ENCODE data around the gene CDK13.

DNA sequence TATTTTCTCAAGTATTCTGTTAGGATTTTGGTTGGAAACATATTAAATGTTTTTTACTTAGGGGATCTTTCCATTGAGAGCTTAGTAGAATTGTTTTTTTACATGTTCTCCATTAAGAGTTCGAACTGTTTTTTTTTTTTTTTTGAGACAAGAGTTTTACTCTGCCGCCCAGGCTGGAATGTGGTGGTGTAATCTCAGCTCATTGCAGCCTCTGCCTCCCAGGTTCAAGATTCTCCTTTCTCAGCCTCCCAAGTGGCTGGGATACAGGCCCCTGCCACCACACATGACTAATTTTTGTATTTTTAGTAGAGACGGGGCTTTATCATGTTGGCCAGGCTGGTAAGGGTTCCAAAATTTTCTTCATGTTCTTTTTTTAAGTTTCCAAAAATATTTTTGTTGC, 151.1 kb downstream of the CDK13 start:
- TF ChIP-seq, protein P1, sequence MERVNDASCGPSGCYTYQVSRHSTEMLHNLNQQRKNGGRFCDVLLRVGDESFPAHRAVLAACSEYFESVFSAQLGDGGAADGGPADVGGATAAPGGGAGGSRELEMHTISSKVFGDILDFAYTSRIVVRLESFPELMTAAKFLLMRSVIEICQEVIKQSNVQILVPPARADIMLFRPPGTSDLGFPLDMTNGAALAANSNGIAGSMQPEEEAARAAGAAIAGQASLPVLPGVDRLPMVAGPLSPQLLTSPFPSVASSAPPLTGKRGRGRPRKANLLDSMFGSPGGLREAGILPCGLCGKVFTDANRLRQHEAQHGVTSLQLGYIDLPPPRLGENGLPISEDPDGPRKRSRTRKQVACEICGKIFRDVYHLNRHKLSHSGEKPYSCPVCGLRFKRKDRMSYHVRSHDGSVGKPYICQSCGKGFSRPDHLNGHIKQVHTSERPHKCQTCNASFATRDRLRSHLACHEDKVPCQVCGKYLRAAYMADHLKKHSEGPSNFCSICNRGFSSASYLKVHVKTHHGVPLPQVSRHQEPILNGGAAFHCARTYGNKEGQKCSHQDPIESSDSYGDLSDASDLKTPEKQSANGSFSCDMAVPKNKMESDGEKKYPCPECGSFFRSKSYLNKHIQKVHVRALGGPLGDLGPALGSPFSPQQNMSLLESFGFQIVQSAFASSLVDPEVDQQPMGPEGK (tag by site-specific recombination; IDR thresholded peaks at IDR 0.05) = no peak
- no peak for TF ChIP-seq FEZF1 (tag by site-specific recombination; IDR thresholded peaks at IDR 0.05)
- TF ChIP-seq, protein P2, sequence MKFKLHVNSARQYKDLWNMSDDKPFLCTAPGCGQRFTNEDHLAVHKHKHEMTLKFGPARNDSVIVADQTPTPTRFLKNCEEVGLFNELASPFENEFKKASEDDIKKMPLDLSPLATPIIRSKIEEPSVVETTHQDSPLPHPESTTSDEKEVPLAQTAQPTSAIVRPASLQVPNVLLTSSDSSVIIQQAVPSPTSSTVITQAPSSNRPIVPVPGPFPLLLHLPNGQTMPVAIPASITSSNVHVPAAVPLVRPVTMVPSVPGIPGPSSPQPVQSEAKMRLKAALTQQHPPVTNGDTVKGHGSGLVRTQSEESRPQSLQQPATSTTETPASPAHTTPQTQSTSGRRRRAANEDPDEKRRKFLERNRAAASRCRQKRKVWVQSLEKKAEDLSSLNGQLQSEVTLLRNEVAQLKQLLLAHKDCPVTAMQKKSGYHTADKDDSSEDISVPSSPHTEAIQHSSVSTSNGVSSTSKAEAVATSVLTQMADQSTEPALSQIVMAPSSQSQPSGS (tag by site-specific recombination; IDR thresholded peaks at IDR 0.05; ENCODE audit: low read depth) = no peak
- no peak for TF ChIP-seq ZNF184 (tag by site-specific recombination; IDR thresholded peaks at IDR 0.05)
